Adrenal gland (tissue), 5 donors: ENCODE results near the gene KAZN.

Source experiments
- CTCF ChIP-seq, 6 experiments: fragments of 450-650 bp in 4 of 6; fragments of 200-600 bp in 2 of 6; sonication (generic) in 1 of 6; IDR thresholded peaks; 1 replicate in 5 of 6; 2 replicates in 1 of 6; pipeline versions ENCODE4 v1.5.1 to v1.8.0; 2016 to 2021; ENCODE audit warnings: antibody characterized with exemption in 6 of 6, mild to moderate bottlenecking in 2 of 6, moderate library complexity in 1 of 6
- POLR2A ChIP-seq, 2 donors: fragments of 450-650 bp; IDR thresholded peaks; one replicate each; pipeline ENCODE4 v1.6.1; 2017; ENCODE audit warnings: antibody characterized with exemption in 2 of 2, mild to moderate bottlenecking in 2 of 2, moderate library complexity in 1 of 2
- donor health status: DM: no; HTN: no; CAD: no.

- TF ChIP-seq POLR2A (IDR thresholded peaks at IDR 0.05) (no peak), CTCF (IDR thresholded peaks at IDR 0.05) (no peak)
Observed at GRCh38 chr1:15150376-15150775, 551.9 kb downstream of the KAZN start.
